ENCODE results near the gene TENT5D. TPM values are rescaled to one million over a fixed set of nuclear protein-coding genes. Genes with fewer than 3 reads are reported as not detected.
A peak's percentile ranks its signal among the peaks of the same experiment; 100 is the strongest.
"Not testable (repeated sequence)": the region's sequence is repeated elsewhere in the genome, so short reads cannot be mapped to it uniquely, and the experiment has no call there.

TENT5D gene
- total RNA-seq, 1 donor from 2014 or later, result not detected

DNA sequence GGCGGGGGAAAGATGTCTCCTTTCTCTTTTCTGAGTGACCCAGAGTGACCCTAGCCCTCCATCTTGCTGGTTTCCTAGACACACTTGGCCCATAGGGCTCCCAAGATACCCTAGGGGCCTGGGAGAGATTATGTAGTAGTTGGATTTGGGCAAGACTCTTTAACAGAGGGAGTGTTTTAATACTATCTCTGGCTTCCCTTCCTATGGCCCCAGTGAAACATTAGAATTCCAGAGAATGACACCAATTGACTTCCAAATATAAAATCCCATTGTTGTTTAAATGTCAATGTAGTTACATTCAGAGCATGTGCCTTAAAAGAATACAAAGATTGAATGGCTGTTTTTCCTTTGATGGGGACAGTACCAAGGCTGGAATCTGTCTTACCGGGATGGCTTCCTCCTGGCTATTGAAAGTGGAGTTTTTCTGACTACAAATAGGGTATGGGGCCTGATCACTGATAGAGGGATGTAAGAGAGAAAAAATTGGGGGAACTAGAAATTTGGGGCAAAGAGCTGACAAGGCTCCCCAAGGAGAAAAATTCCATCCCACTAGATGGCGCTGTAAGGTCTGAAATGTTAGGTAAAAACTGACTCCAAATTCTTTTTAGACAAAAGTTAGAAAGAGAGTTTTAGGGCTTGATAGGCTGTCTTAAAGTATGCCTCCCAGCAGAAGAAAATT is 10.7 kb downstream of the TENT5D start:
- no peak for DNase-seq (ENCODE audit: low spot score in 2 of 2, unreplicated experiment in 2 of 2)
- H3K27me3 Mint-ChIP-seq (ENCODE audit: low read depth), result no peaks in the 10 kb centered on the region
- TF ChIP-seq, protein P1, sequence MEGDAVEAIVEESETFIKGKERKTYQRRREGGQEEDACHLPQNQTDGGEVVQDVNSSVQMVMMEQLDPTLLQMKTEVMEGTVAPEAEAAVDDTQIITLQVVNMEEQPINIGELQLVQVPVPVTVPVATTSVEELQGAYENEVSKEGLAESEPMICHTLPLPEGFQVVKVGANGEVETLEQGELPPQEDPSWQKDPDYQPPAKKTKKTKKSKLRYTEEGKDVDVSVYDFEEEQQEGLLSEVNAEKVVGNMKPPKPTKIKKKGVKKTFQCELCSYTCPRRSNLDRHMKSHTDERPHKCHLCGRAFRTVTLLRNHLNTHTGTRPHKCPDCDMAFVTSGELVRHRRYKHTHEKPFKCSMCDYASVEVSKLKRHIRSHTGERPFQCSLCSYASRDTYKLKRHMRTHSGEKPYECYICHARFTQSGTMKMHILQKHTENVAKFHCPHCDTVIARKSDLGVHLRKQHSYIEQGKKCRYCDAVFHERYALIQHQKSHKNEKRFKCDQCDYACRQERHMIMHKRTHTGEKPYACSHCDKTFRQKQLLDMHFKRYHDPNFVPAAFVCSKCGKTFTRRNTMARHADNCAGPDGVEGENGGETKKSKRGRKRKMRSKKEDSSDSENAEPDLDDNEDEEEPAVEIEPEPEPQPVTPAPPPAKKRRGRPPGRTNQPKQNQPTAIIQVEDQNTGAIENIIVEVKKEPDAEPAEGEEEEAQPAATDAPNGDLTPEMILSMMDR (IDR thresholded peaks at IDR 0.05; ENCODE audit: unreplicated experiment), result peak; percentile 38
- peaks cover 56% of the 10 kb centered on the region for H3K9me3 Mint-ChIP-seq
- no peak overlapping the region for H3K4me3 Mint-ChIP-seq
- no peak overlapping the region for H3K27ac Mint-ChIP-seq
- H3K36me3 Mint-ChIP-seq, result no peaks in the 10 kb centered on the region
- H3K4me1 Mint-ChIP-seq, result no peaks in the 10 kb centered on the region

DNA sequence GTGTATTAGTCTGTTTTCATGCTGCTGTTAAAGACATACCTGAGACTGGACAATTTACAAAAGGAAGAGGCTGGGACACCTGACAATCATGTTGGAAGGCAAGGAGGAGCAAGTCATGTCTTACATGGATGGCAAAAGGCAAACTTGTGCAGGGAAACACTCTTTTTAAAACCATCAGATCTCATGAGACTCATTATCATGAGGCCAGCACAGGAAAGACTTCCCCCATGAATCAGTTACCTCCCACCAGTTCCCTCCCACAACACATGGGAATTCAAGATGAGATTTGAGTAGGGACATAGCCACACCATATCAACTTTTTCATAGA is 11.2 kb downstream of the TENT5D start:
- no peak for DNase-seq (ENCODE audit: low spot score in 2 of 2, unreplicated experiment in 2 of 2)
- H3K27me3 Mint-ChIP-seq (ENCODE audit: low read depth), result no peaks in the 10 kb centered on the region
- H3K4me1 Mint-ChIP-seq, result no peaks in the 10 kb centered on the region
- H3K27ac Mint-ChIP-seq, result no peak overlapping the region
- no peak overlapping the region for H3K4me3 Mint-ChIP-seq
- peaks cover 56% of the 10 kb centered on the region for H3K9me3 Mint-ChIP-seq
- TF ChIP-seq, protein P1 (IDR thresholded peaks at IDR 0.05; ENCODE audit: unreplicated experiment), result peak; percentile 2
- H3K36me3 Mint-ChIP-seq, result no peaks in the 10 kb centered on the region

DNA sequence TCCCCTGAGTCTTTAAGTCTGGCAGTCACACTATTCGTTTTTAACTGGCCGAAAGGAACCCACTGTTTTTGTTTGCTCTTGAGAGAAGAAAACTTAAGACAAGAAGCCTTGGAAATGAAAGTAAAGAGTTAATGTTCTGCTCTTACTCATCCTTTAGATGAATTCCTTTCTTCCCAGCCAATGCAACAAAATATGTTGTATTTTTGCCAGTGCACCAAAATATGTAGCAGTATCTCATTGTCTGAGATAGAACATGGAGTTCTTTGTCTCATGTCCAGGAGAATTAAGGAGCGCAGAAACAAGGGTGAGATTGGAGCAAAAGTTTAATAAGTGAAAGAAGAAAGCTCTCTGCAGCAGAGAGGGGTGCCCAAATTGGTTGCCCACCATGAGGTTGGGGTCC is 12.2 kb downstream of the TENT5D start:
- TF ChIP-seq, protein P1 (IDR thresholded peaks at IDR 0.05; ENCODE audit: unreplicated experiment), result no peak
- Mint-ChIP-seq H3K27ac (no peak overlapping the region), H3K4me3 (no peak overlapping the region), H3K4me1 (no peaks in the 10 kb centered on the region), H3K9me3 (peaks cover 51% of the 10 kb centered on the region), H3K36me3 (no peaks in the 10 kb centered on the region), H3K27me3 (ENCODE audit: low read depth) (no peaks in the 10 kb centered on the region)
- no peak for DNase-seq (ENCODE audit: low spot score in 2 of 2, unreplicated experiment in 2 of 2)

DNA sequence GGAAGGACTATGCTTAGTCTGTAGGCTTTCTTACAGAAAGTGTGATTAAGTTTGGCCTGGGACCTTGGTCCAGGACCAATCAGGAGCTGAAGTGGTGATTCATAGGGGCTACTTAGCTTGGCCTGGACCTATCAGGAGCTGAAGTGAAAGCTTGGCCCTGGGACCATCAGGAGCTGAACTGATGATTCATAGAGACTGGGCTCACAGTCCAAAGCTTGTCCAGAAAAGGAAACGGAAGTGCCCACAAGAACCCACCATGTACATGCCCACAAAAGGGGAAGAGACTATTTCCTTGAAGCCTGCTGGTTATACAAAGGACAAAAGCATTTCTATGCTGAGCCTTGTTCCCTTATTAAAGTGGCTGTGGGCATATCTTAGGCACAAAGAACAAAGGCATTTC is 12.6 kb downstream of the TENT5D start:
- TF ChIP-seq, protein P1 (IDR thresholded peaks at IDR 0.05; ENCODE audit: unreplicated experiment), result no peak
- H3K4me1 Mint-ChIP-seq, result no peaks in the 10 kb centered on the region
- H3K36me3 Mint-ChIP-seq, result no peaks in the 10 kb centered on the region
- H3K27me3 Mint-ChIP-seq (ENCODE audit: low read depth), result no peaks in the 10 kb centered on the region
- H3K4me3 Mint-ChIP-seq, result no peak overlapping the region
- H3K9me3 Mint-ChIP-seq, result peaks cover 48% of the 10 kb centered on the region
- H3K27ac Mint-ChIP-seq, result no peak overlapping the region
- DNase-seq (ENCODE audit: low spot score in 2 of 2, unreplicated experiment in 2 of 2), result no peak

DNA sequence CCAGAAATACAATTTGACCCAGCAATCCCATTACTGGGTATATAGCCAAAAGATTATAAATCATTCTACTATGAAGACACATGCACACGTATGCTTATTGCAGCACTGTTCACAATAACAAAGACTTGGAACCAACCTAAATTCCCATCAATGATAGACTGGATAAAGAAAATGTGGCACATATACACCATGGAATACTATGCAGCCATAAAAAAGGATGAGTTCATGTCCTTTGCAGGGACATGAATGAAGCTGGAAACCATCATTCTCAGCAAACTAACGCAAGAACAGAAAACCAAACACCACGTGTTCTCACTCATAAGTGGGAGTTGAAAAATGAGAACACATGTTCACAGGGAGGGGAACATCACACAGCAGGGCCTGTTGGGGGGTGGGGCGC is 47.9 kb downstream of the TENT5D start:
- H3K36me3 Mint-ChIP-seq; H3K4me3 Mint-ChIP-seq; DNase-seq (ENCODE audit: low spot score in 2 of 2, unreplicated experiment in 2 of 2); H3K27me3 Mint-ChIP-seq (ENCODE audit: low read depth); H3K27ac Mint-ChIP-seq; H3K4me1 Mint-ChIP-seq: not testable (repeated sequence)
- H3K9me3 Mint-ChIP-seq, result peaks cover 79% of the 10 kb centered on the region

DNA sequence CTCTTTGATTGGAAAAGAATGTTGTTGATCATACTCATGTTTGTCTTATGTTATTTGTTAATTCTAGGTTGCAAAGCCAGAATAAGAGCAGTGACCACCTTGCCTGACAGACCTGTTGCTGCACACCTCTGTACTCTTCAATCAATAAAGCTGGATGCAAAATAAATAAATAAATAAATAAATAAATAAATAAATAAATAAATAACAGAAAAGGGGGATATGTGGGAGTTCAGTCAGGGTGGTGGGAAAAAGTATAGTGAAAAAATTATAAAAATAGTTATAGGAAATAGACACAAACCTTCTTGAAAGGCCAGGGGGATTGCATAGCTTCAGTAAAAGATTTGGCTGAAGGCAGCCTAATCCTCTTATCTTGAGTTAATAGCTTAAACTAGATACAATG is 51.3 kb downstream of the TENT5D start:
- TF ChIP-seq, protein P1 (IDR thresholded peaks at IDR 0.05; ENCODE audit: unreplicated experiment), result no peak
- DNase-seq (ENCODE audit: low spot score in 2 of 2, unreplicated experiment in 2 of 2), result no peak
- Mint-ChIP-seq H3K4me1 (no peaks in the 10 kb centered on the region), H3K27ac (no peak overlapping the region), H3K9me3 (peaks cover 71% of the 10 kb centered on the region), H3K27me3 (ENCODE audit: low read depth) (no peaks in the 10 kb centered on the region), H3K36me3 (no peaks in the 10 kb centered on the region), H3K4me3 (no peak overlapping the region)

Measured in mesothelial cell of epicardium (in vitro differentiated cells).